Activated CD8-positive, alpha-beta T cell treated with anti-CD3 and anti-CD28 coated beads, Interleukin-2, amount 10 ng/mL, durations not matched to agents 7 days and 5 days (primary cell): Measurements from ENCODE around the gene CDH13. TPM values are rescaled to one million over a fixed set of nuclear protein-coding genes. Genes with fewer than 3 reads are reported as not detected.

ENCODE experiments used
- ATAC-seq: fragments of 150-1000 bp; cut with Tn5 transposase; one replicate; pipeline ENCODE4 v1.10.0; 2021; ENCODE audit warnings: moderate library complexity
- CTCF ChIA-PET: fragments of 350-600 bp; sonication (Branson Sonifier 250); formaldehyde crosslinking; loops from one replicate; lab custom pipeline; 2021; ENCODE audit warnings: antibody characterized with exemption; lab: Charles Lee
- POLR2A ChIA-PET: fragments of 350-600 bp; sonication (Branson Sonifier 250); formaldehyde crosslinking; loops from one replicate; lab custom pipeline; 2021; ENCODE audit warnings: antibody characterized with exemption; lab: Charles Lee
- DNase-seq: peaks from one replicate; pipeline ENCODE4 v3.0.0-alpha.2; 2020
- H3K27ac Mint-ChIP-seq: one replicate; pipeline ENCODE4 v1.8.0; 2021; ENCODE audit warnings: mild to moderate bottlenecking, mixed read lengths
- H3K27me3 Mint-ChIP-seq: one replicate; pipeline ENCODE4 v1.8.0; 2021; ENCODE audit warnings: low read depth, mixed read lengths
- H3K36me3 Mint-ChIP-seq: one replicate; pipeline ENCODE4 v1.8.0; 2021; ENCODE audit warnings: low read depth, mixed read lengths
- H3K4me1 Mint-ChIP-seq: one replicate; pipeline ENCODE4 v1.8.0; 2021; ENCODE audit warnings: low read depth, mixed read lengths
- H3K4me3 Mint-ChIP-seq: one replicate; pipeline ENCODE4 v1.8.0; 2021; ENCODE audit warnings: mild to moderate bottlenecking, mixed read lengths
- H3K9me3 Mint-ChIP-seq: one replicate; pipeline ENCODE4 v1.8.0; 2022; ENCODE audit warnings: mixed read lengths; ENCODE audit not compliant: insufficient read depth
- total RNA-seq, 2 experiments: library from RNA; stranded (reverse); gene quantifications; one replicate each; pipeline ENCODE4 v1.2.3, GENCODE V29; 2021

CDH13 gene
- total RNA-seq, 2 experiments from 2014 or later: not detected

GRCh38 chr16:83136419-83136818 is 509.6 kb downstream of the CDH13 start:
- H3K4me1 Mint-ChIP-seq: peaks cover 20% of the 10 kb centered on the region
- H3K27ac Mint-ChIP-seq: no peak overlapping the region
- no peaks in the 10 kb centered on the region for H3K36me3 Mint-ChIP-seq
- H3K4me3 Mint-ChIP-seq: no peak overlapping the region
- DNase-seq (no peak), ATAC-seq (no peak)
- no peaks in the 10 kb centered on the region for H3K9me3 Mint-ChIP-seq
- H3K27me3 Mint-ChIP-seq: peaks cover 4% of the 10 kb centered on the region
- ChIA-PET POLR2A (no interaction called here), CTCF (no interaction called here)

- no peaks in the 10 kb centered on the region for H3K36me3 Mint-ChIP-seq
- CTCF ChIA-PET: no interaction called here
- H3K27me3 Mint-ChIP-seq: peaks cover 4% of the 10 kb centered on the region
- DNase-seq: no peak
- H3K27ac Mint-ChIP-seq: peak overlapping the region; percentile 83
- H3K4me1 Mint-ChIP-seq: peaks cover 20% of the 10 kb centered on the region
- peak; percentile 35 for ATAC-seq
- no peaks in the 10 kb centered on the region for H3K9me3 Mint-ChIP-seq
- POLR2A ChIA-PET: no interaction called here
- H3K4me3 Mint-ChIP-seq: peak overlapping the region; percentile 70
These were observed 510.2 kb downstream of the CDH13 start for GRCh38 chr16:83136924-83137323.

- ChIA-PET CTCF (no interaction called here), POLR2A (no interaction called here)
- Mint-ChIP-seq H3K4me1 (peaks cover 20% of the 10 kb centered on the region), H3K27ac (peak overlapping the region; percentile 83), H3K27me3 (peaks cover 4% of the 10 kb centered on the region), H3K9me3 (no peaks in the 10 kb centered on the region), H3K36me3 (no peaks in the 10 kb centered on the region), H3K4me3 (peak overlapping the region; percentile 70)
- ATAC-seq (peak; percentile 87), DNase-seq (peak; percentile 60)
These were observed 510.6 kb downstream of the CDH13 start for GRCh38 chr16:83137326-83137781.

GRCh38 chr16:83137894-83138293 is 511.1 kb downstream of the CDH13 start:
- Mint-ChIP-seq H3K9me3 (no peaks in the 10 kb centered on the region), H3K4me1 (peaks cover 20% of the 10 kb centered on the region), H3K36me3 (no peaks in the 10 kb centered on the region), H3K27ac (peak overlapping the region; percentile 83), H3K4me3 (peak overlapping the region; percentile 70), H3K27me3 (peaks cover 4% of the 10 kb centered on the region)
- POLR2A ChIA-PET: no interaction called here
- no peak for ATAC-seq
- DNase-seq: no peak
- CTCF ChIA-PET: no interaction called here

GRCh38 chr16:83138512-83138911 is 511.7 kb downstream of the CDH13 start:
- DNase-seq (no peak), ATAC-seq (no peak)
- ChIA-PET POLR2A (no interaction called here), CTCF (no interaction called here)
- Mint-ChIP-seq H3K27me3 (peaks cover 4% of the 10 kb centered on the region), H3K27ac (no peak overlapping the region), H3K9me3 (no peaks in the 10 kb centered on the region), H3K4me3 (no peak overlapping the region), H3K4me1 (peaks cover 20% of the 10 kb centered on the region), H3K36me3 (no peaks in the 10 kb centered on the region)

- no peak for DNase-seq
- Mint-ChIP-seq H3K9me3 (no peaks in the 10 kb centered on the region), H3K27ac (no peak overlapping the region), H3K27me3 (peaks cover 4% of the 10 kb centered on the region), H3K36me3 (no peaks in the 10 kb centered on the region), H3K4me3 (no peak overlapping the region), H3K4me1 (peaks cover 20% of the 10 kb centered on the region)
- POLR2A ChIA-PET: no interaction called here
- CTCF ChIA-PET: no interaction called here
- no peak for ATAC-seq
These were observed 512.4 kb downstream of the CDH13 start for GRCh38 chr16:83138976-83139690.

GRCh38 chr16:83143788-83144187 is 517.0 kb downstream of the CDH13 start:
- H3K4me1 Mint-ChIP-seq: no peaks in the 10 kb centered on the region
- CTCF ChIA-PET: no interaction called here

GRCh38 chr16:83145297-83145696 is 518.5 kb downstream of the CDH13 start:
- Mint-ChIP-seq H3K9me3 (no peaks in the 10 kb centered on the region), H3K27ac (no peak overlapping the region), H3K36me3 (no peaks in the 10 kb centered on the region), H3K4me3 (no peak overlapping the region), H3K27me3 (no peaks in the 10 kb centered on the region), H3K4me1 (no peaks in the 10 kb centered on the region)
- POLR2A ChIA-PET: no interaction called here
- CTCF ChIA-PET: no interaction called here
- DNase-seq (no peak), ATAC-seq (no peak)

More at GRCh38 chr16:83143788-83144187, 517.0 kb downstream of the CDH13 start:
- no peak overlapping the region for H3K4me3 Mint-ChIP-seq
- no peak for DNase-seq
- H3K27ac Mint-ChIP-seq: no peak overlapping the region
- H3K27me3 Mint-ChIP-seq: no peaks in the 10 kb centered on the region
- no peaks in the 10 kb centered on the region for H3K9me3 Mint-ChIP-seq
- no peak for ATAC-seq
- H3K36me3 Mint-ChIP-seq: no peaks in the 10 kb centered on the region
- POLR2A ChIA-PET: no interaction called here

GRCh38 chr16:83147244-83147643 is 520.5 kb downstream of the CDH13 start:
- Mint-ChIP-seq H3K9me3 (no peaks in the 10 kb centered on the region), H3K27me3 (no peaks in the 10 kb centered on the region), H3K36me3 (no peaks in the 10 kb centered on the region), H3K4me3 (no peak overlapping the region), H3K4me1 (no peaks in the 10 kb centered on the region), H3K27ac (no peak overlapping the region)
- ChIA-PET CTCF (no interaction called here), POLR2A (no interaction called here)
- ATAC-seq (no peak), DNase-seq (no peak)

GRCh38 chr16:83158320-83158957 is 531.7 kb downstream of the CDH13 start:
- no peak for ATAC-seq
- POLR2A ChIA-PET: interaction anchor here (0.7 kb wide), 1 partner anchor 63 kb away, joined by 4 read pairs; no protein-coding TSS in a partner anchor
- CTCF ChIA-PET: no interaction called here

GRCh38 chr16:83159049-83159448 is 532.3 kb downstream of the CDH13 start:
- ATAC-seq (no peak), DNase-seq (no peak)
- POLR2A ChIA-PET: no interaction called here
- Mint-ChIP-seq H3K4me3 (no peak overlapping the region), H3K27ac (no peak overlapping the region), H3K27me3 (no peaks in the 10 kb centered on the region), H3K4me1 (no peaks in the 10 kb centered on the region), H3K36me3 (no peaks in the 10 kb centered on the region), H3K9me3 (no peaks in the 10 kb centered on the region)
- CTCF ChIA-PET: no interaction called here

More at GRCh38 chr16:83158320-83158957, 531.7 kb downstream of the CDH13 start:
- no peaks in the 10 kb centered on the region for H3K27me3 Mint-ChIP-seq
- no peaks in the 10 kb centered on the region for H3K4me1 Mint-ChIP-seq
- H3K4me3 Mint-ChIP-seq: no peak overlapping the region
- H3K9me3 Mint-ChIP-seq: no peaks in the 10 kb centered on the region
- no peak overlapping the region for H3K27ac Mint-ChIP-seq
- no peaks in the 10 kb centered on the region for H3K36me3 Mint-ChIP-seq
- no peak for DNase-seq

- POLR2A ChIA-PET: no interaction called here
- ATAC-seq (no peak), DNase-seq (no peak)
- H3K4me1 Mint-ChIP-seq: no peaks in the 10 kb centered on the region
- no peaks in the 10 kb centered on the region for H3K27me3 Mint-ChIP-seq
- CTCF ChIA-PET: interaction anchor here (0.7 to 0.8 kb wide), 2 partner anchors 12 to 96 kb away, joined by 3 to 4 read pairs; no protein-coding TSS in a partner anchor
- no peaks in the 10 kb centered on the region for H3K9me3 Mint-ChIP-seq
- no peak overlapping the region for H3K27ac Mint-ChIP-seq
- no peak overlapping the region for H3K4me3 Mint-ChIP-seq
- no peaks in the 10 kb centered on the region for H3K36me3 Mint-ChIP-seq
These were observed 533.7 kb downstream of the CDH13 start for GRCh38 chr16:83160287-83161020.
